Left ventricle myocardium superior (tissue), 1 donor: ENCODE measurements around the gene CDCA5. TPM values are rescaled to one million over a fixed set of nuclear protein-coding genes. Genes with fewer than 3 reads are reported as not detected.

Experiments used
- microRNA-seq: library from miRNA; unstranded; fragments of <30 nt; microRNA quantifications from one replicate; pipeline ENCODE4 v1.2.0, GENCODE V29; 2020; ENCODE audit warnings: borderline number of aligned reads
- total RNA-seq: library from RNA; stranded (reverse); fragmentation: NEBNext Ultra II Directional; extraction: Animal tissue kit (Norgen Biotek cat#: 25700); gene quantifications from one replicate; pipeline ENCODE4 v1.2.1, GENCODE V29; 2021
- donor health status: DM: no; HTN: yes; CAD: no; lungs with severe emphysema.

The CDCA5 gene
- total RNA-seq, 1 donor from 2014 or later: 1.3 TPM

Small RNAs within 50 kb of the gene (microRNA-seq; reads per million reads assigned to microRNA genes)
- gene MIR6751: not detected

Other genes with a start within 250 kb of the CDCA5 start
- 0.40 TPM for gene CDC42BPG, start 239.4 kb downstream of the CDCA5 start, total RNA-seq
- 52.5 TPM for gene EHD1, start 205.4 kb downstream of the CDCA5 start, total RNA-seq
- gene ATG2A, start 166.8 kb downstream of the CDCA5 start, total RNA-seq: 13.0 TPM
- gene PPP2R5B, start 159.4 kb downstream of the CDCA5 start, total RNA-seq: 18.4 TPM
- not detected for gene GPHA2, start 148.1 kb downstream of the CDCA5 start, total RNA-seq
- not detected for gene MAJIN, start 111.9 kb downstream of the CDCA5 start, total RNA-seq
- gene BATF2, start 87.1 kb downstream of the CDCA5 start, total RNA-seq: 1.2 TPM
- 115 TPM for gene ARL2, start 69.9 kb downstream of the CDCA5 start, total RNA-seq
- gene SNX15, start 56.6 kb downstream of the CDCA5 start, total RNA-seq: 19.3 TPM
- gene SAC3D1, start 42.8 kb downstream of the CDCA5 start, total RNA-seq: 7.5 TPM
- gene NAALADL1, start 25.5 kb downstream of the CDCA5 start, total RNA-seq: 5.3 TPM
- gene ZFPL1, start 182 bp upstream of the CDCA5 start, total RNA-seq: 23.7 TPM
- 84.8 TPM for gene VPS51, start 12.2 kb upstream of the CDCA5 start, total RNA-seq
- 112 TPM for gene TM7SF2, start 27.8 kb upstream of the CDCA5 start, total RNA-seq
- gene ZNHIT2, start 33.7 kb upstream of the CDCA5 start, total RNA-seq: 5.5 TPM
- 724 TPM for gene FAU, start 38.1 kb upstream of the CDCA5 start, total RNA-seq
- 33.7 TPM for gene MRPL49, start 38.3 kb upstream of the CDCA5 start, total RNA-seq
- 38.6 TPM for gene SYVN1, start 50.5 kb upstream of the CDCA5 start, total RNA-seq
- gene SPDYC, start 86.2 kb upstream of the CDCA5 start, total RNA-seq: not detected
- gene CAPN1, start 97.9 kb upstream of the CDCA5 start, total RNA-seq: 90.1 TPM
- 3.5 TPM for gene POLA2, start 177.9 kb upstream of the CDCA5 start, total RNA-seq
- gene CDC42EP2, start 230.8 kb upstream of the CDCA5 start, total RNA-seq: 13.0 TPM
- 53.9 TPM for gene DPF2, start 249.8 kb upstream of the CDCA5 start, total RNA-seq